HepG2 (cell line): ENCODE data around the gene LYRM4.

Experiments
- AKNA ChIP-seq: sonication (generic); formaldehyde crosslinking; IDR thresholded peaks from 2 replicates; pipeline ENCODE4 v1.4.0; 2020; ENCODE audit warnings: missing genetic modification reagents, borderline replicate concordance
- CTCF ChIP-seq: sonication (generic); formaldehyde crosslinking; IDR thresholded peaks from 2 replicates; pipeline ENCODE4 v1.5.0; 2020; ENCODE audit warnings: mild to moderate bottlenecking, missing genetic modification reagents, moderate library complexity
- GABPA ChIP-seq, 2 experiments: IDR thresholded peaks; 2 replicates each; pipeline ENCODE4 v1.6.1; 2011 to 2016; ENCODE audit warnings: low read depth in 2 of 2, low read length in 1 of 2, missing biosample characterization in 1 of 2, missing genetic modification characterization in 1 of 2
- HDAC6 ChIP-seq: fragments of 200-600 bp; sonication (generic); IDR thresholded peaks from 2 replicates; pipeline ENCODE4 v1.7.0; 2017; ENCODE audit warnings: mild to moderate bottlenecking, antibody characterized with exemption, low read length, low read depth
- RAD21 ChIP-seq: fragments of 450-650 bp; formaldehyde crosslinking; IDR thresholded peaks from 2 replicates; pipeline ENCODE4 v1.5.0; 2020; ENCODE audit warnings: mild to moderate bottlenecking
- YEATS2 ChIP-seq: sonication (generic); formaldehyde crosslinking; IDR thresholded peaks from 2 replicates; pipeline ENCODE4 v1.4.0; 2020; ENCODE audit warnings: missing genetic modification reagents, borderline replicate concordance
- ZBTB2 ChIP-seq: sonication (generic); formaldehyde crosslinking; IDR thresholded peaks from 2 replicates; pipeline ENCODE4 v1.8.0; 2022; ENCODE audit warnings: low read depth, missing genetic modification reagents

GRCh38 chr6:5249451-5250122, 11.2 kb downstream of the LYRM4 start:
- TF ChIP-seq RAD21 (CRISPR knock-in tag) (no peak), ZBTB2 (CRISPR knock-in tag) (no peak), HDAC6 (no peak), AKNA (CRISPR knock-in tag) (no peak), YEATS2 (no peak), GABPA (IDR thresholded peaks at IDR 0.05; ENCODE audit: low read depth, low read length) (no peak), GABPA (CRISPR knock-in tag; IDR thresholded peaks at IDR 0.05; ENCODE audit: low read depth) (no peak), CTCF (no peak)
